ENCODE measurements around the gene PADI1.

The PADI1 gene

GRCh38 chr1:17204546-17205440 is at the start of gene PADI1:
TSS of gene PADI1 (plus strand) at chr1:17205128. CDS start at chr1:17205218, 90 bp downstream.
- DNase-seq (ENCODE audit: low read depth), result no peak

GRCh38 chr1:17155257-17155920 is 49.5 kb upstream of the PADI1 start:
- no peak for DNase-seq (ENCODE audit: low read depth)

- DNase-seq (ENCODE audit: low read depth), result no peak
Observed at GRCh38 chr1:17156108-17156507, 48.8 kb upstream of the PADI1 start.

GRCh38 chr1:17158961-17159360 is 46.0 kb upstream of the PADI1 start:
- no peak for DNase-seq (ENCODE audit: low read depth)

GRCh38 chr1:17161137-17161740 is 43.7 kb upstream of the PADI1 start:
- DNase-seq (ENCODE audit: low read depth), result no peak

GRCh38 chr1:17161926-17162800 is 42.8 kb upstream of the PADI1 start:
- DNase-seq (ENCODE audit: low read depth), result no peak

GRCh38 chr1:17162941-17163340 is 42.0 kb upstream of the PADI1 start:
- DNase-seq (ENCODE audit: low read depth), result no peak

GRCh38 chr1:17163371-17163770 is 41.6 kb upstream of the PADI1 start:
- DNase-seq (ENCODE audit: low read depth), result no peak

- no peak for DNase-seq (ENCODE audit: low read depth)
Observed at GRCh38 chr1:17163789-17164666, 40.9 kb upstream of the PADI1 start.

- no peak for DNase-seq (ENCODE audit: low read depth)
Observed at GRCh38 chr1:17165823-17166222, 39.1 kb upstream of the PADI1 start.

- no peak for DNase-seq (ENCODE audit: low read depth)
Observed at GRCh38 chr1:17167041-17167785, 37.7 kb upstream of the PADI1 start.

GRCh38 chr1:17167786-17168090 is 37.2 kb upstream of the PADI1 start:
- no peak for DNase-seq (ENCODE audit: low read depth)

- DNase-seq (ENCODE audit: low read depth), result no peak
Observed at GRCh38 chr1:17168091-17168876, 36.6 kb upstream of the PADI1 start.

GRCh38 chr1:17170571-17170970 is 34.4 kb upstream of the PADI1 start:
- DNase-seq (ENCODE audit: low read depth), result no peak

GRCh38 chr1:17173217-17173616 is 31.7 kb upstream of the PADI1 start:
- no peak for DNase-seq (ENCODE audit: low read depth)

- no peak for DNase-seq (ENCODE audit: low read depth)
Observed at GRCh38 chr1:17176306-17177061, 28.4 kb upstream of the PADI1 start.

GRCh38 chr1:17177651-17178050 is 27.3 kb upstream of the PADI1 start:
- DNase-seq (ENCODE audit: low read depth), result no peak

GRCh38 chr1:17181781-17182464 is 23.0 kb upstream of the PADI1 start:
- no peak for DNase-seq (ENCODE audit: low read depth)

All from activated T-cell treated with anti-CD3 and anti-CD28 coated beads for 24 hours (primary cell).